Activated T-cell treated with anti-CD3 and anti-CD28 coated beads, Interleukin-2, amount 50 U/mL, for 72 hours (primary cell): Measurements from ENCODE around the gene HNRNPUL1. TPM values are rescaled to one million over a fixed set of nuclear protein-coding genes. Genes with fewer than 3 reads are reported as not detected.
A peak's percentile ranks its signal among the peaks of the same experiment; 100 is the strongest.
"Not testable (repeated sequence)": the region's sequence is repeated elsewhere in the genome, so short reads cannot be mapped to it uniquely, and the experiment has no call there.

ENCODE experiments used
- ATAC-seq, 2 donors: fragments of 150-1000 bp; cut with Tn5 transposase; replicated peaks in 1 of 2; 2 replicates each; pipeline ENCODE4 v1.10.0; 2021; ENCODE audit warnings: moderate library complexity in 2 of 2, mild to moderate bottlenecking in 1 of 2
- DNase-seq, 2 donors: peaks; one replicate each; pipeline ENCODE4 v3.0.0; 2021 to 2022; ENCODE audit warnings: mixed read lengths in 1 of 2
- H3K27ac Mint-ChIP-seq: one replicate; pipeline ENCODE4 v1.8.0; 2022; ENCODE audit warnings: mild to moderate bottlenecking, moderate library complexity, mixed read lengths
- H3K27me3 Mint-ChIP-seq: one replicate; pipeline ENCODE4 v1.8.0; 2022; ENCODE audit warnings: low read depth, mixed read lengths
- H3K36me3 Mint-ChIP-seq, 2 donors: one replicate each; pipeline ENCODE4 v1.8.0; 2022; ENCODE audit warnings: mixed read lengths in 2 of 2, mild to moderate bottlenecking in 1 of 2; ENCODE audit not compliant: insufficient read depth in 2 of 2
- H3K4me1 Mint-ChIP-seq: one replicate; pipeline ENCODE4 v1.8.0; 2022; ENCODE audit warnings: low read depth, mixed read lengths
- H3K4me3 Mint-ChIP-seq, 2 donors: one replicate each; pipeline ENCODE4 v1.8.0; 2022; ENCODE audit warnings: mild to moderate bottlenecking in 2 of 2, mixed read lengths in 2 of 2, moderate library complexity in 2 of 2
- H3K9me3 Mint-ChIP-seq, 2 donors: one replicate each; pipeline ENCODE4 v1.8.0; 2022; ENCODE audit warnings: mixed read lengths in 2 of 2
- total RNA-seq, 2 donors: library from RNA; stranded (reverse); gene quantifications; one replicate each; pipeline ENCODE4 v1.2.3, GENCODE V29; 2022

Gene HNRNPUL1
- total RNA-seq, 2 donors from 2014 or later, result 276 to 351 TPM

GRCh38 chr19:41330946-41331678 is 66.9 kb downstream of the HNRNPUL1 start:
- H3K27ac Mint-ChIP-seq, result no peak overlapping the region
- H3K4me1 Mint-ChIP-seq, result peaks cover 61% of the 10 kb centered on the region
- DNase-seq (no peak), ATAC-seq (no peak)
- peaks cover 17 to 25% of the 10 kb centered on the region in 2 donors for H3K36me3 Mint-ChIP-seq
- no peaks in the 10 kb centered on the region for H3K9me3 Mint-ChIP-seq
- no peaks in the 10 kb centered on the region for H3K27me3 Mint-ChIP-seq
- no peak overlapping the region for H3K4me3 Mint-ChIP-seq

GRCh38 chr19:41332000-41332399 is 67.8 kb downstream of the HNRNPUL1 start:
- Mint-ChIP-seq H3K36me3 (peaks cover 13 to 22% of the 10 kb centered on the region in 2 donors), H3K4me1 (peaks cover 56% of the 10 kb centered on the region), H3K9me3 (no peaks in the 10 kb centered on the region), H3K4me3 (no peak overlapping the region), H3K27ac (no peak overlapping the region), H3K27me3 (no peaks in the 10 kb centered on the region)
- ATAC-seq (no peak), DNase-seq (no peak)

- Mint-ChIP-seq H3K27ac (no peak overlapping the region), H3K36me3 (peaks cover 13 to 22% of the 10 kb centered on the region in 2 donors), H3K9me3 (no peaks in the 10 kb centered on the region), H3K4me3 (no peak overlapping the region), H3K27me3 (no peaks in the 10 kb centered on the region), H3K4me1 (peaks cover 55% of the 10 kb centered on the region)
- ATAC-seq (no peak), DNase-seq (no peak)
Measured at GRCh38 chr19:41332468-41332867, 68.3 kb downstream of the HNRNPUL1 start.

- no peaks in the 10 kb centered on the region for H3K9me3 Mint-ChIP-seq
- H3K36me3 Mint-ChIP-seq, result peaks cover 12 to 26% of the 10 kb centered on the region in 2 donors
- DNase-seq, result no peak
- peaks cover 42% of the 10 kb centered on the region for H3K4me1 Mint-ChIP-seq
- no peak for ATAC-seq
- no peak overlapping the region for H3K4me3 Mint-ChIP-seq
- H3K27ac Mint-ChIP-seq, result peak overlapping the region; percentile 34
- no peaks in the 10 kb centered on the region for H3K27me3 Mint-ChIP-seq
Measured at GRCh38 chr19:41334793-41335192, 70.6 kb downstream of the HNRNPUL1 start.

- no peak overlapping the region for H3K27ac Mint-ChIP-seq
Measured at GRCh38 chr19:41335467-41335866, 71.3 kb downstream of the HNRNPUL1 start.

GRCh38 chr19:41339936-41340335 is 75.8 kb downstream of the HNRNPUL1 start:
- peaks cover 28% of the 10 kb centered on the region for H3K4me1 Mint-ChIP-seq
- peaks cover 5 to 31% of the 10 kb centered on the region in 2 donors for H3K36me3 Mint-ChIP-seq
- DNase-seq, result no peak
- no peaks in the 10 kb centered on the region for H3K9me3 Mint-ChIP-seq
- no peak overlapping the region for H3K4me3 Mint-ChIP-seq
- no peaks in the 10 kb centered on the region for H3K27me3 Mint-ChIP-seq
- H3K27ac Mint-ChIP-seq, result no peak overlapping the region
- ATAC-seq, result no peak

More at GRCh38 chr19:41335467-41335866, 71.3 kb downstream of the HNRNPUL1 start:
- H3K27me3 Mint-ChIP-seq, result no peaks in the 10 kb centered on the region
- no peak for DNase-seq
- ATAC-seq, result no peak
- H3K4me3 Mint-ChIP-seq, result no peak overlapping the region
- H3K36me3 Mint-ChIP-seq, result peaks cover 11 to 28% of the 10 kb centered on the region in 2 donors
- H3K9me3 Mint-ChIP-seq, result no peaks in the 10 kb centered on the region
- H3K4me1 Mint-ChIP-seq, result peaks cover 39% of the 10 kb centered on the region

- H3K36me3 Mint-ChIP-seq, result peaks cover 5 to 33% of the 10 kb centered on the region in 2 donors
- no peaks in the 10 kb centered on the region for H3K9me3 Mint-ChIP-seq
- H3K27ac Mint-ChIP-seq, result peak overlapping the region; percentile 51
- H3K27me3 Mint-ChIP-seq, result no peaks in the 10 kb centered on the region
- ATAC-seq (peak in 1 of 2 donors; percentile 13), DNase-seq (no peak)
- H3K4me3 Mint-ChIP-seq, result no peak overlapping the region
- H3K4me1 Mint-ChIP-seq, result peaks cover 27% of the 10 kb centered on the region
Measured at GRCh38 chr19:41341669-41342490, 77.7 kb downstream of the HNRNPUL1 start.

GRCh38 chr19:41344162-41344561 is 80.0 kb downstream of the HNRNPUL1 start:
- H3K27me3 Mint-ChIP-seq, result no peaks in the 10 kb centered on the region
- no peak overlapping the region for H3K27ac Mint-ChIP-seq
- peaks cover 32% of the 10 kb centered on the region for H3K4me1 Mint-ChIP-seq
- ATAC-seq (no peak), DNase-seq (no peak)
- H3K4me3 Mint-ChIP-seq, result no peak overlapping the region
- H3K9me3 Mint-ChIP-seq, result peaks cover 0 to 2% of the 10 kb centered on the region in 2 donors
- peaks cover 13 to 41% of the 10 kb centered on the region in 2 donors for H3K36me3 Mint-ChIP-seq

GRCh38 chr19:41346916-41347315 is 82.7 kb downstream of the HNRNPUL1 start:
- H3K27me3 Mint-ChIP-seq, H3K4me3 Mint-ChIP-seq, DNase-seq, H3K9me3 Mint-ChIP-seq, H3K27ac Mint-ChIP-seq, ATAC-seq: not testable (repeated sequence)
- H3K4me1 Mint-ChIP-seq, result peaks cover 56% of the 10 kb centered on the region
- peaks cover 13 to 38% of the 10 kb centered on the region in 2 donors for H3K36me3 Mint-ChIP-seq

GRCh38 chr19:41350735-41351338 is 86.7 kb downstream of the HNRNPUL1 start:
- peak in 1 of 2 donors; percentile 3 for ATAC-seq
- Mint-ChIP-seq H3K9me3 (peaks cover 0 to 2% of the 10 kb centered on the region in 2 donors), H3K4me3 (peak overlapping the region; percentile 86 to 97), H3K27ac (peak overlapping the region; percentile 36), H3K36me3 (peaks cover 15 to 32% of the 10 kb centered on the region in 2 donors), H3K4me1 (peaks cover 66% of the 10 kb centered on the region), H3K27me3 (no peaks in the 10 kb centered on the region)
- DNase-seq, result no peak

GRCh38 chr19:41351339-41352245 is 87.4 kb downstream of the HNRNPUL1 start:
- Mint-ChIP-seq H3K4me1 (peaks cover 69% of the 10 kb centered on the region), H3K27me3 (no peaks in the 10 kb centered on the region), H3K36me3 (peaks cover 15 to 30% of the 10 kb centered on the region in 2 donors), H3K27ac (peak overlapping the region; percentile 96), H3K9me3 (peaks cover 0 to 2% of the 10 kb centered on the region in 2 donors), H3K4me3 (peak overlapping the region; percentile 86 to 97)
- peak; percentile 77 to 87 for DNase-seq
- ATAC-seq, result peak; percentile 56 to 58

GRCh38 chr19:41352279-41352608 is 88.1 kb downstream of the HNRNPUL1 start:
- peaks cover 15 to 29% of the 10 kb centered on the region in 2 donors for H3K36me3 Mint-ChIP-seq

More at GRCh38 chr19:41352279-41352608, 88.1 kb downstream of the HNRNPUL1 start:
- Mint-ChIP-seq H3K4me1 (peaks cover 72% of the 10 kb centered on the region), H3K4me3 (peak overlapping the region; percentile 86 to 97), H3K9me3 (peaks cover 0 to 2% of the 10 kb centered on the region in 2 donors), H3K27ac (peak overlapping the region; percentile 96), H3K27me3 (no peaks in the 10 kb centered on the region)
- no peak for DNase-seq
- no peak for ATAC-seq
